D721Med (cell line): ENCODE data around the gene YIF1B.
A peak's percentile ranks its signal among the peaks of the same experiment; 100 is the strongest.

Experiments used
- DNase-seq: peaks from one replicate; pipeline ENCODE4 v3.0.0; 2011; ENCODE audit warnings: low spot score; ENCODE audit not compliant: insufficient read length
- FAIRE-seq: peaks from 2 replicates; lab custom pipeline; 2011; peaks lifted over from hg19 to GRCh38; lab: Jason Lieb, UNC
- TF ChIP-seq, protein P1 (sequence below): IDR thresholded peaks from 2 replicates; pipeline ENCODE4 v1.5.1; 2012; ENCODE audit warnings: mild to moderate bottlenecking, control low read depth; ENCODE audit not compliant: insufficient read depth; ENCODE audit errors: missing control alignments

The YIF1B gene

DNA sequence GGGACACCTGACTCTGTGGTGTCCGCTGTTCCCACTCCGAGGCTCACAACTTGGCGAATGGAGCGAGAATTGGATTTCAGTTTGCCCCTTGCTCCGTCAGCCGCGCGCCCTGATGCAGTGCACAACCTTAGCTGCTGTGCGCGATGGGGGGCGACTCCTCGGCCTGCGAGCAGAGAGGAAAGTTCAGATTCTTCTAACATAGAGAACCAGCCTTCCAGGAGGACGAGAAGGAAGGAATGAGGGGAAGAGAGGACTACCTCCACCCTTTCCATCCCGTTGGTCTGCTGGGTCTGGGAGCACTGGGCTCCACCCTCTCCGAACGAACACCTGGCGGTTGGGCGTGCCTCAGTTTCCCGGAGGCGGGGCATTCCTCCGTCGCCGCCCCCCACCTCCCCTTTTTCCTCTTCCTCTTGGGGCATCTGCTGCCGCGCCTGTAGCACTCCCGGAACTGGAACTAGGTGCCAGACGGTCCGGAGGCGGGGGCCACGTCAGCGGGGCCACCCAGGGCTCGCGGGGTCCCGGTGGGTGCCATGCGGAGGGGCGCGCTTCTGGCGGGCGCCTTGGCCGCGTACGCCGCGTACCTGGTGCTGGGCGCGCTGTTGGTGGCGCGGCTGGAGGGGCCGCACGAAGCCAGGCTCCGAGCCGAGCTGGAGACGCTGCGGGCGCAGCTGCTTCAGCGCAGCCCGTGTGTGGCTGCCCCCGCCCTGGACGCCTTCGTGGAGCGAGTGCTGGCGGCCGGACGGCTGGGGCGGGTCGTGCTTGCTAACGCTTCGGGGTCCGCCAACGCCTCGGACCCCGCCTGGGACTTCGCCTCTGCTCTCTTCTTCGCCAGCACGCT lies 3.9 kb upstream of the YIF1B start, which contains the start of gene KCNK6:
KCNK6 (plus strand) TSS at position 425 of the 838 bp plus-strand sequence; CDS start at position 531, 106 bp downstream.
- FAIRE-seq (no peak), DNase-seq (peak; percentile 63)
- TF ChIP-seq, protein P1, sequence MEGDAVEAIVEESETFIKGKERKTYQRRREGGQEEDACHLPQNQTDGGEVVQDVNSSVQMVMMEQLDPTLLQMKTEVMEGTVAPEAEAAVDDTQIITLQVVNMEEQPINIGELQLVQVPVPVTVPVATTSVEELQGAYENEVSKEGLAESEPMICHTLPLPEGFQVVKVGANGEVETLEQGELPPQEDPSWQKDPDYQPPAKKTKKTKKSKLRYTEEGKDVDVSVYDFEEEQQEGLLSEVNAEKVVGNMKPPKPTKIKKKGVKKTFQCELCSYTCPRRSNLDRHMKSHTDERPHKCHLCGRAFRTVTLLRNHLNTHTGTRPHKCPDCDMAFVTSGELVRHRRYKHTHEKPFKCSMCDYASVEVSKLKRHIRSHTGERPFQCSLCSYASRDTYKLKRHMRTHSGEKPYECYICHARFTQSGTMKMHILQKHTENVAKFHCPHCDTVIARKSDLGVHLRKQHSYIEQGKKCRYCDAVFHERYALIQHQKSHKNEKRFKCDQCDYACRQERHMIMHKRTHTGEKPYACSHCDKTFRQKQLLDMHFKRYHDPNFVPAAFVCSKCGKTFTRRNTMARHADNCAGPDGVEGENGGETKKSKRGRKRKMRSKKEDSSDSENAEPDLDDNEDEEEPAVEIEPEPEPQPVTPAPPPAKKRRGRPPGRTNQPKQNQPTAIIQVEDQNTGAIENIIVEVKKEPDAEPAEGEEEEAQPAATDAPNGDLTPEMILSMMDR, result no peak

DNA sequence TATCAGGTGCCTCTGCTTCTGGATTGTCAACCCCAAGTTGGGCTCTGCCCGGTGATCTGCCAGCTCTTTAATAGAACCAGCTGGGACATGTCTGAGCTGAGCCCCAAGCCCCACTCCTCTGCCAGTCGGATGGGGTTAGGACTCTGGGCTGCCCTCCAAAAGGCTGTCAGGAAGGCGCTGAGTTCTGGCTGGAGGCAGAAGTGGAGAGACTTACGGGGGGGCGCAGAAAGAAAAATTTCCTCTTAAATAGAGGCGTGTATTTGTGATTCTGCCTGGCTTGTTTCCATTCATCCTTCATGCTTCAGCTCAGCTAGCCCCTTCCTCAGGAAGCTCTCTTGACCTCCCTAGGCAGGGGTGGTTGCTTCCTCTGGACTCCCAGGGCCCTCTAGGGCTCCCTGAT lies 2.9 kb upstream of the YIF1B start:
- no peak for DNase-seq
- FAIRE-seq, result no peak
- TF ChIP-seq, protein P1, result no peak

DNA sequence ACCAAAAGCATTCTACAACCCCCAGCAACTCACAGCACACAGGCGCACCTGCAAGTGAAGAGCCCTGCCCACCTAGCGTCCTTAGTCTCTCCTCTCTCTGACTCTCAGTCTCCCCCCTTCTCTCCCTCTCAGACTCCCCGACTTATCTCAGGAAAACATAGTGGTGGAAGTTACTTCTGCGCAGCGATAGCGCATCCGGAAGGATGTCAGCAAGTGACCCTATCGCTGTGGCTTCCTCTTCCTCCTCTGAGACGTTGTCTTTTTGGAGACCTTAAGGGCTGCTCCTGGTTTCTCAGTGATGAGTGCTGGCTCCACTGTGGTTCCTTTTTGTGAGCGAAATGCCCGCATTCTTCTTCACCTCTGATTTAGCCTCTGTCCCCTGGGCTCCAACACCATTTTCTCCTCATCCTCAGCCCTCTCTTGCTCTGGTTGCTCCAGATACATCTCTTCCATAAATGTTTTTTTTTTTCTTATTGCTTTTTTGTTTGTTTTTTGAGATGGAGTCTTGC lies 1.4 kb upstream of the YIF1B start:
- DNase-seq (no peak), FAIRE-seq (no peak)
- TF ChIP-seq, protein P1, result no peak

DNA sequence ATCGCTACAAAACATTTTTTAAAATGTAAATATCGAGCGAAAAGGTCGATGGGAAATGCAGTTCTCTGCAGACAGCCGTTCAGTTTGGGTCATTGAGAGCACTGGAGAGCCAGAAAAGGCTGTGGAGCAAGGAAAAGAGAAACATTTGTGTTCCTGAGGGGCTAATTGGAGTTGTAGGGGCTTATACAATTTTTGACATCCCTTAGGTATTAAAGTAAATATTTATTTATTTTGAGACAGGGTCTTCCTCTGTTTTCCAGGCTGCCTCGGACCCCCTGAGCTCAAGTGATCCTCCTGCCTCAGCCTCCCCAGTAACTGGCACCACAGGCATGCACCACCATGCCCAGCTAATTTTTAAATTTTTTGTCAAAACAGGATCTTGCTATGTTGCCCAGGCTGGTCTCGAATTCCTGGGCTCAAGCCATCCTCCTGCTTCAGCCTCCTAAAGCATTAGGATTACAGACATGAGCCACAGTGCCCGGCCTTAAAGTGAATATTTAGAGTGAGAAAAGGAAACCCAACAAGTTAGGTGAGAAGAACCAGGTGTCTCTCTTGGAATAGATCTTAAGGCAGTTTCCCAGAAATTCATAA lies 825 bp upstream of the YIF1B start:
- DNase-seq, result no peak
- TF ChIP-seq, protein P1, result no peak
- no peak for FAIRE-seq

DNA sequence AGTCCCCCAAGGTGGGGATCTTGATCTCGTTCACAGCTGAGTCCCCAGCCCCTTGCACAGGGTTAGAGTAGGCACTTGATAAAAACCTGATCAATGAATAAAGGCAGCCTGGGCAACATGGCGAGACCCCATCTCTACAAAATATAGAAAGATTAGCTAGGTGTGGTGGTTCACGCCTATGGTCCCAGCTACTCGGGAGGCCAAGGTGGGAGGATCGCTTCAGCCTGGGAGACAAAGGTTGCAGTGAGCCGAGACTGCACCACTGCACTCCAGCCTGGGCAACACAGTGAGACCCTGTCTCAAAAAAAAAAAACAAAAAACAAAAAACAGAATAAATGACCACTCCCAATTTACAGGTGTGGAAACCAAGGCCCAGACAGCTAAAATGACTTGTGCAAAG lies 4.8 kb downstream of the YIF1B start:
- FAIRE-seq (no peak), DNase-seq (no peak)
- TF ChIP-seq, protein P1, result no peak

DNA sequence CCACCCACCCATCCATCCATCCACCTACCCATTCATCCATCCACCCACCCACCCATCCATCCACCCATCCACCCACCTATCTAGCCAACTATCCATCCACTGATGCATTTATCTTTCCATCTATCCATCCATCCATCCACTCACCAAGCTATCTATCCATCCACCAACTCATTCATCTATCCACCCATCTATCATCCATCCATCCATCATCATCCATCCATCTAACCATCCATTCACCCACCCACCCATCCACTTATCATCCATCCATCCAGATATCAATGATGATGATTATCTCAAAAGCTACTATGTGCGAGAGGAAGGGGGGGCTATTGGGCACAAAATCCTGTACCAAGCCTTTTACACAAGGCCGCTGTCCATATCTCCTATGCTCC lies 5.5 kb downstream of the YIF1B start:
- TF ChIP-seq, protein P1, result no peak
- FAIRE-seq (no peak), DNase-seq (no peak)
